Measurements from ENCODE around the gene MISP3.

The MISP3 gene

DNA sequence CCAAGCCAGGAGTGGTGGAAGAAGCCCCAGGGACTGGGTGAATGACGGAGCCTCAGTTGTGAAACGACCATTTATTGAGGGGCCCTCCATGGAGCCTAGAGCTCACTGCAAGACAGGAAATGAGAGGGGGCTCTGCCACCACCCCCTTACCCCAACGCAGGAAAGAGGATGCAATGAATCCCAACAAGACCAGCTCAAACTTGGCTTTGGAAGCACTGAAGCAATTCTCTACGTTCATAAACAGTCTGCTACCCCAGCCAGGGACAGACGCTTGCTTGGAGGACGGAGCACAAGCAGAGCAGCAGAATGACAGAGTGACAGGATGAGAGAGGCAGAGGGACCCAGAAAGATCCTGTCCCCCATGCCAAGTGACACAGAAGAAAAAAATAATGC is 43.9 kb downstream of the MISP3 start:
- TF ChIP-seq, protein P1, sequence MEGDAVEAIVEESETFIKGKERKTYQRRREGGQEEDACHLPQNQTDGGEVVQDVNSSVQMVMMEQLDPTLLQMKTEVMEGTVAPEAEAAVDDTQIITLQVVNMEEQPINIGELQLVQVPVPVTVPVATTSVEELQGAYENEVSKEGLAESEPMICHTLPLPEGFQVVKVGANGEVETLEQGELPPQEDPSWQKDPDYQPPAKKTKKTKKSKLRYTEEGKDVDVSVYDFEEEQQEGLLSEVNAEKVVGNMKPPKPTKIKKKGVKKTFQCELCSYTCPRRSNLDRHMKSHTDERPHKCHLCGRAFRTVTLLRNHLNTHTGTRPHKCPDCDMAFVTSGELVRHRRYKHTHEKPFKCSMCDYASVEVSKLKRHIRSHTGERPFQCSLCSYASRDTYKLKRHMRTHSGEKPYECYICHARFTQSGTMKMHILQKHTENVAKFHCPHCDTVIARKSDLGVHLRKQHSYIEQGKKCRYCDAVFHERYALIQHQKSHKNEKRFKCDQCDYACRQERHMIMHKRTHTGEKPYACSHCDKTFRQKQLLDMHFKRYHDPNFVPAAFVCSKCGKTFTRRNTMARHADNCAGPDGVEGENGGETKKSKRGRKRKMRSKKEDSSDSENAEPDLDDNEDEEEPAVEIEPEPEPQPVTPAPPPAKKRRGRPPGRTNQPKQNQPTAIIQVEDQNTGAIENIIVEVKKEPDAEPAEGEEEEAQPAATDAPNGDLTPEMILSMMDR (conservative IDR thresholded peaks at IDR 0.05), result no peak
- H3K27ac ChIP-seq, result peak overlapping the region; percentile 91; the same call in 1 of the 2 replicates

DNA sequence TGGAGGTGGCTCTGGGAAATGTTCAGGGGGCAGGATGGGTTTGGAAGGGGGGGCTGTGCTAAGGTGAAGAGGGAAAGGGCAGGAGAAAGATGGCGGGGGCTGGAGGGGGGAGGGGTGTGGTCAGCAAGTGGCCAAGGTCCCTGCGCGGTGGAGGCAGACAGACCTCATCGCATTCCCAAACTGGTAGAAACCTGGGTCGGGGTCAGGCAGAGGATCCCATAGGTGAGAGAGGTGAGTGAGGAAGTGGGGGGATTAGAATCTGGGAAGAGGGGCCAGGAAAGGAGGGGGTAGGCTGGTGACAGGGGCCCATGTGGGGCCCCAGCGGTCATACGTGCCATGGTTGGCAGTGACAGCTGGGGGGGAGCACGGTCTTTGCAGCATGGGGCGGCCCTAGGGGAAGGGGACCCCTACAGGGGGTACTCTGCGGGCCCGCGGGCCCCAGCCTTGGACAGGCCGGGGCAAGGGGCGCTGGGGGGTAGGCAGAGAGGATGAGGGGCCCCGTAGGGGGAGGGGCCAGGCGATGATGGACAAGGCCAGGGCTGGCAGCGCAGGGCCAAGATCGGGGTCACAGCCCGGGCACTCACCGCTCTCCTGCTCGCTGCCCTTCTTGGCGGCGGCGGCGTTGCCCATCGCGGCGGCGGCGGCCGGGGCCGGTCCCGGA is 44.5 kb downstream of the MISP3 start:
- peak overlapping the region; percentile 91 for H3K27ac ChIP-seq
- TF ChIP-seq, protein P1 (conservative IDR thresholded peaks at IDR 0.05), result no peak

DNA sequence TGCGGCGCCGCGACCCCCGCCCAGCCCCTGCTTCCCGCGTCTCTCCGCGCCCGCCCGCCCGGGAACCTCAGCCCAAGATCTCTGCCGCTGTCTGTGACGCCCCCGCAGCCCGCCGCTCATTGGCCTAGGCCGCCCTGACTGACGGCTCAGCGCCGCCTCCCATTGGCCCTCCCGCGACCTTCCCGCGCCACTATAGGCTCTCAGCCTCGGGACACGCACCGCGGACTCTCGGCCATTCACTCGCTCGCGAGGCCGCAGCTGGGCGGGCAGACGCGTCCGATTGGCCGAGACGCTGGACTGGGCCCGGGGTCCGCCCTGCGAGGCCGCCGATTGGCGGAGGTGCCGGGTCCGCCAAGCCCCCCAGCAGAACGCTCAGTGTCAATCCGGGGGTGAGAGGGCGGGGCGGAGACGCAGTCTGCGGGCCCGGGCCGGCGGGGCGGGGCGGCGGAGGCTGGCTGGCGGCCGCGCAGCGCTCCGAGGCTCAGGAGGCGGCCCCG is 45.1 kb downstream of the MISP3 start, which contains the start of gene PRKACA:
TSS of gene PRKACA (minus strand) at position 95 of the 497 bp plus-strand sequence. CDS start 215 bp downstream, outside the sequence.
- H3K27ac ChIP-seq, result peak within 1 kb of the TSS; percentile 91
- TF ChIP-seq, protein P1 (conservative IDR thresholded peaks at IDR 0.05), result no peak

DNA sequence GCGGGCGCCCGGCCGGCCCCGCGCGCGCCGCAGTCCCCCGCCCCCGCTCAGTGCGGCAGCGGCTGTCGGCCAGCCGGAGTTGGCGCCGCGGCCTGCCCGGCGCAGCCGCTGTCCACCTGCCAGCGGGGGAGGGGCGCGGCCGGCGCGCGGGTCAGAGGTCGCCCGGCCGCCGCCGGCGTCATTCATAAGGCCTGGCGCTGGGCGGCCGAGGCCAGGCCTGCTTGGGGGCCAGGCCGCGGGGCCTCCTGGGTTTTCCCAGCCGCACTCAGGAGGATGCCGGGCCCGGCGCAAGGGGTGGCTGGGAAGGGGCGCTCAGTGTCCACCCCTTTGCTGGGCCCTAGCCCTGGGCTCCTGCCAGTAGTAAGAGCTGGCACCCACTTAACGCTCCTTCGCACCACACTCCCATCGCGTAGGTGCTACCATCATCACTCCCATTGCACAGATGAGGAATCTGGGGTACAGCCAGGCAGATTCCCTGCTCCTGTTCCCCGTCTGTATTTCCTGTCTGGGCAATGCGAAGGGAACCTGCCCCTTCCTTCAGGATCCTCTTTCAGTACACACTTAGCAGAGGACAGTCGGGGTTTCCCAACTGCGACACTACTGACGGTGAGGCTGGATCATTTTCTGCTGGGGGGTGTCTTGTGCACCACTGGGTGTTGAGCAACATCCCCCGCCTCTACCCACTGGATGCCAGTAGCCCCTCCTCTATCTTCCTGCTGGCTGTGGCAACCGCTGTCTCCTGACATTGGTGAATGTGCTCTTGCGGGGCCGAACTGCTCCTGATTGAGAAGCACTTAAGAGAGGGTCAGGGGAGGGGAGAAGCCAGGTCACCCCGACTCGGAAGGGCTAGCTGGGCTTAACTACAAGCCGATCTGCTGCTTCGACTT is 45.8 kb downstream of the MISP3 start:
- H3K27ac ChIP-seq, result peak overlapping the region; percentile 91

DNA sequence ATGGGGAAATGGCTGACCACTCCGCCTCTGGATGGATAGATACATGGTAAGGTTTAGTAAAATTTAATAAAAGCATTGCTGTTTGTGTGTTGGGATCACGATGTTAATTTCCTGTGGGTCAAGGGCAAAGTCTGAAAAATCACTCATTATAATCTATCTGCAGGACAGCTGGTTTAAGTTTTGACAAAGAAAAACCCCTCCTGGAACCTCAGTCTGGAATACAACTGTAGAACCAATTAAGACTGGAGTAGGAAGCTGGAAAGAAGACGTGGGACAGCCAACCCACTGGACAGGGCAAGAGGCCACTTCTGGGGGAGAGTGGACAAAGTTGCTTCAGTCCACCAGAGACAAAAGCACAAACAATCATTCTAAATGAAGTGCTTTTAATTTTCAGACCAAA is 46.6 kb downstream of the MISP3 start:
- peak overlapping the region; percentile 91 for H3K27ac ChIP-seq
- TF ChIP-seq, protein P1 (conservative IDR thresholded peaks at IDR 0.05), result no peak

More for the DNA sequence above, 45.8 kb downstream of the MISP3 start:
- TF ChIP-seq, protein P1 (conservative IDR thresholded peaks at IDR 0.05), result no peak

DNA sequence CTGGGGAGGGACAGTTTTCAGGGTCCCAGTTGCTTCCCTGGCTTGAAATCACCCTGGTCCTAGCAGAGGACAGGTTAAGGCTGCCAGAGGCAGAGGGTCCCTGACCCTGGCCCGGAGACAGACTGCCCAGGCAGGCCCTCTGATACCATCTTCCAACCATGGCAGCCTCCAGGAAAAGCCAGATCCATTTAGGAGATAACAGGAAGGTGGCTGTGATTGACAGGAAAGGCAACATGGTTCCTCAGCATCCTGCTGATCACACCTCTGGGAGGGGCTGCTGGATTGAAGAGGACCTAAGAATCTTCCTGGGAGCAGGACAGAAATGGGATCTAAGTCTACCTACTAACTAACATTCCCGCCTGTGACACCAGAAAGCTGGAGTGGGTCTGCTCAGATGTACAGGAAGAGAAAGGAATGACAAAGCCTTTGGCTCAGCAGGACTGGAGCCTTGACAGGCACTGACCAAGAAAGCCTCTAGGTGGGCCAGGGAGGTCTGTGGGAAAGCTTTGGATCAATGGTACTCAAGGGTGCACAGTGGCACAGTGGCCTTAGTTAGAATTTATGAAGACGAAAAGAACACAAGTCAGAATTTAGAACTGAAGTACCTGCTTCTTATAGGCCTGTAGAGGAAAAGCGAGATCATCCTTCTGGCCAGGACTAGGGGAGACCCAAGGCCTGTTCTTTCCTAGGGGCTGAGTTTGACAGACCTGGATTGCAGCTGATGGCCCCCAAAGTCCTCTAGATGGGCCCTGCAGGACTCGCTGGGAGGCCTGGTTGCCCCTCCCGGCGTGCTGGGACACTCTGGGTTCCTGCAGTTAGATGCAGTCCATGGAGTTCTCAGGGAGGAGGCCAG is 47.3 kb downstream of the MISP3 start:
- peak overlapping the region; percentile 91 for H3K27ac ChIP-seq
- TF ChIP-seq, protein P1 (conservative IDR thresholded peaks at IDR 0.05), result no peak
